HG03469 (cell line): Measurements from ENCODE around the gene PSMD11.

ENCODE experiments used
- ATAC-seq: cut with Tn5 transposase; IDR thresholded peaks from one replicate; pipeline ENCODE4 v1.9.1; 2021; ENCODE audit warnings: mild to moderate bottlenecking, moderate library complexity, moderate number of reproducible peaks; ENCODE audit not compliant: unreplicated experiment

PSMD11 gene

DNA sequence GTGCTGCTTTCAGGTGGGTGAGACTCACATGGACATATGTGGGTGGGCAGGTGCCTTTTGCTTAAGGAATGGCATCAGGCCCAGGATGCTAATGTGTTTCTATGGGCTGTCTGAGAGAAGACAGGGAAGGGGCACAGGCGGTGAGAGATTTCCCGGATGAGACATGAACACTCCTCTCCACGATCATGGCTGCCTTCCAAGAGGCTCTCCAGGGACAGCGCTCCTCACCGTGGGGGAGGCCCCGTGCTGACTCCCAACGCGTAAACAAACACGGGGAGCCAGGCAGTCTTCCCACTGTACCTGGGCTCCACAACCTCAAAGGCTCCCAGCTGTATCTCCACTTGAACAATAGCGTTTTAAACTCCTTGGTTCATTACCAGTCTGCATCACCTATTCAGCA, 85.3 kb downstream of the PSMD11 start:
- ATAC-seq, result no peak
